H7 (cell line): ENCODE results near the gene RPL12. TPM values are rescaled to one million over a fixed set of nuclear protein-coding genes. Genes with fewer than 3 reads are reported as not detected.

ENCODE experiments used
- DNase-seq: peaks from one replicate; pipeline ENCODE4 v3.0.0; 2012
- H3K27me3 ChIP-seq: 2 replicates; pipeline ENCODE4 v1.6.0; 2011; ENCODE audit warnings: mild to moderate bottlenecking, low read length; ENCODE audit not compliant: control insufficient read depth, insufficient read depth
- H3K36me3 ChIP-seq: replicated peaks from 2 replicates; pipeline ENCODE4 v1.5.1; 2011; ENCODE audit warnings: low read length; ENCODE audit not compliant: control insufficient read depth, insufficient read depth
- H3K4me3 ChIP-seq: 2 replicates; pipeline ENCODE4 v1.5.1; 2011; ENCODE audit warnings: low read depth, mild to moderate bottlenecking, control low read depth, low read length, moderate library complexity; ENCODE audit not compliant: insufficient read depth
- total RNA-seq: library from RNA; depleted of rRNA; stranded (reverse); fragments of >200 nt; shearing (Covaris generic); gene quantifications from 2 replicates; pipeline ENCODE4 v1.2.3, GENCODE V29; 2014

The RPL12 gene
- total RNA-seq, 1 experiment from 2014 or later = 2,219 TPM

GRCh38 chr9:127452691-127453090 is 1.5 kb upstream of the RPL12 start:
- Histone ChIP-seq H3K4me3 (no peak overlapping the region), H3K27me3 (no peaks in the 10 kb centered on the region), H3K36me3 (peaks cover 28% of the 10 kb centered on the region)
- no peak for DNase-seq

- Histone ChIP-seq H3K27me3 (no peaks in the 10 kb centered on the region), H3K4me3 (peak overlapping the region; percentile 99), H3K36me3 (peaks cover 33% of the 10 kb centered on the region)
- DNase-seq = peak; percentile 87
Measured at GRCh38 chr9:127451858-127452656, 851 bp upstream of the RPL12 start.

GRCh38 chr9:127451608-127451857 is 327 bp upstream of the RPL12 start:
- DNase-seq = no peak
- Histone ChIP-seq H3K27me3 (no peaks in the 10 kb centered on the region), H3K4me3 (peak overlapping the region; percentile 99), H3K36me3 (peaks cover 38% of the 10 kb centered on the region)

- Histone ChIP-seq H3K36me3 (peaks cover 45% of the 10 kb centered on the region), H3K27me3 (no peaks in the 10 kb centered on the region), H3K4me3 (peak overlapping the region; percentile 99)
- no peak for DNase-seq
Measured at GRCh38 chr9:127450243-127450760, 904 bp downstream of the RPL12 start.

GRCh38 chr9:127449332-127449966 is 1.8 kb downstream of the RPL12 start:
- Histone ChIP-seq H3K4me3 (peak overlapping the region; percentile 99), H3K27me3 (no peaks in the 10 kb centered on the region), H3K36me3 (peaks cover 53% of the 10 kb centered on the region)
- DNase-seq = no peak

- DNase-seq = no peak
- Histone ChIP-seq H3K4me3 (no peak overlapping the region), H3K27me3 (no peaks in the 10 kb centered on the region), H3K36me3 (peaks cover 58% of the 10 kb centered on the region)
Measured at GRCh38 chr9:127448112-127448805, 2.9 kb downstream of the RPL12 start.

GRCh38 chr9:127447416-127448111 is 3.6 kb downstream of the RPL12 start:
- no peak for DNase-seq
- Histone ChIP-seq H3K27me3 (no peaks in the 10 kb centered on the region), H3K36me3 (peaks cover 58% of the 10 kb centered on the region), H3K4me3 (no peak overlapping the region)

- Histone ChIP-seq H3K36me3 (peaks cover 60% of the 10 kb centered on the region), H3K4me3 (no peak overlapping the region), H3K27me3 (no peaks in the 10 kb centered on the region)
- DNase-seq = no peak
Measured at GRCh38 chr9:127446713-127447415, 4.3 kb downstream of the RPL12 start.

- DNase-seq = no peak
- Histone ChIP-seq H3K27me3 (no peaks in the 10 kb centered on the region), H3K4me3 (no peak overlapping the region), H3K36me3 (peaks cover 60% of the 10 kb centered on the region)
Measured at GRCh38 chr9:127445851-127446712, 5.1 kb downstream of the RPL12 start.

GRCh38 chr9:127444921-127445850 is 6.0 kb downstream of the RPL12 start:
- Histone ChIP-seq H3K27me3 (no peaks in the 10 kb centered on the region), H3K4me3 (no peak overlapping the region), H3K36me3 (peaks cover 64% of the 10 kb centered on the region)
- no peak for DNase-seq

GRCh38 chr9:127444283-127444920 is 6.8 kb downstream of the RPL12 start:
- H3K27me3 ChIP-seq = no peaks in the 10 kb centered on the region
- H3K36me3 ChIP-seq = peaks cover 59% of the 10 kb centered on the region
- no peak overlapping the region for H3K4me3 ChIP-seq
- no peak for DNase-seq

- Histone ChIP-seq H3K27me3 (no peaks in the 10 kb centered on the region), H3K36me3 (peaks cover 55% of the 10 kb centered on the region), H3K4me3 (no peak overlapping the region)
- no peak for DNase-seq
Measured at GRCh38 chr9:127438394-127438793, 12.8 kb downstream of the RPL12 start.
